Measurements from ENCODE around the gene SPACA9.

The SPACA9 gene

GRCh38 chr9:132878695-132879456, at the start of gene SPACA9:
Gene SPACA9, plus strand, starts transcription at chr9:132878898. Its CDS starts 5,050 bp downstream, at chr9:132883948.
- Histone ChIP-seq H3K36me3 (ENCODE audit: control insufficient read depth, insufficient read depth, low read length) (no peaks in the 10 kb centered on the region), H3K9me3 (ENCODE audit: control insufficient read depth, insufficient read depth, low read length) (no peaks in the 10 kb centered on the region), H3K27ac (ENCODE audit: low read depth, low read length) (peak within 1 kb of the TSS; percentile 18), H3K4me1 (ENCODE audit: control insufficient read depth, insufficient read depth, low read length) (no peaks in the 10 kb centered on the region), H3K4me3 (ENCODE audit: low read depth, low read length) (peak within 1 kb of the TSS; percentile 82), H3K27me3 (ENCODE audit: control insufficient read depth, insufficient read depth, low read length) (peaks cover 25% of the 10 kb centered on the region), H3K9ac (ENCODE audit: low read depth, low read length) (peak within 1 kb of the TSS; percentile 22; the same call in 1 of the 2 replicates)

- H3K27me3 ChIP-seq (ENCODE audit: control insufficient read depth, insufficient read depth, low read length), result no peaks in the 10 kb centered on the region
- no peak overlapping the region for H3K4me3 ChIP-seq (ENCODE audit: low read depth, low read length)
- no peaks in the 10 kb centered on the region for H3K4me1 ChIP-seq (ENCODE audit: control insufficient read depth, insufficient read depth, low read length)
- H3K9ac ChIP-seq (ENCODE audit: low read depth, low read length), result no peak overlapping the region
- no peaks in the 10 kb centered on the region for H3K9me3 ChIP-seq (ENCODE audit: control insufficient read depth, insufficient read depth, low read length)
- H3K36me3 ChIP-seq (ENCODE audit: control insufficient read depth, insufficient read depth, low read length), result no peaks in the 10 kb centered on the region
- H3K27ac ChIP-seq (ENCODE audit: low read depth, low read length), result no peak overlapping the region
Measured at GRCh38 chr9:132832171-132832881, 46.4 kb upstream of the SPACA9 start.

- Histone ChIP-seq H3K36me3 (ENCODE audit: control insufficient read depth, insufficient read depth, low read length) (no peaks in the 10 kb centered on the region), H3K9me3 (ENCODE audit: control insufficient read depth, insufficient read depth, low read length) (no peaks in the 10 kb centered on the region), H3K27me3 (ENCODE audit: control insufficient read depth, insufficient read depth, low read length) (no peaks in the 10 kb centered on the region), H3K9ac (ENCODE audit: low read depth, low read length) (no peak overlapping the region), H3K4me1 (ENCODE audit: control insufficient read depth, insufficient read depth, low read length) (no peaks in the 10 kb centered on the region), H3K27ac (ENCODE audit: low read depth, low read length) (no peak overlapping the region), H3K4me3 (ENCODE audit: low read depth, low read length) (no peak overlapping the region)
Measured at GRCh38 chr9:132833550-132834121, 45.1 kb upstream of the SPACA9 start.

- no peak overlapping the region for H3K9ac ChIP-seq (ENCODE audit: low read depth, low read length)
- no peaks in the 10 kb centered on the region for H3K9me3 ChIP-seq (ENCODE audit: control insufficient read depth, insufficient read depth, low read length)
- no peaks in the 10 kb centered on the region for H3K27me3 ChIP-seq (ENCODE audit: control insufficient read depth, insufficient read depth, low read length)
Measured at GRCh38 chr9:132834343-132834742, 44.4 kb upstream of the SPACA9 start.

GRCh38 chr9:132837501-132838286, 41.0 kb upstream of the SPACA9 start:
- no peaks in the 10 kb centered on the region for H3K4me1 ChIP-seq (ENCODE audit: control insufficient read depth, insufficient read depth, low read length)
- no peaks in the 10 kb centered on the region for H3K27me3 ChIP-seq (ENCODE audit: control insufficient read depth, insufficient read depth, low read length)
- no peaks in the 10 kb centered on the region for H3K9me3 ChIP-seq (ENCODE audit: control insufficient read depth, insufficient read depth, low read length)
- no peak overlapping the region for H3K9ac ChIP-seq (ENCODE audit: low read depth, low read length)
- no peak overlapping the region for H3K4me3 ChIP-seq (ENCODE audit: low read depth, low read length)
- no peak overlapping the region for H3K27ac ChIP-seq (ENCODE audit: low read depth, low read length)
- no peaks in the 10 kb centered on the region for H3K36me3 ChIP-seq (ENCODE audit: control insufficient read depth, insufficient read depth, low read length)

More at GRCh38 chr9:132834343-132834742, 44.4 kb upstream of the SPACA9 start:
- no peak overlapping the region for H3K4me3 ChIP-seq (ENCODE audit: low read depth, low read length)
- H3K27ac ChIP-seq (ENCODE audit: low read depth, low read length), result no peak overlapping the region
- no peaks in the 10 kb centered on the region for H3K4me1 ChIP-seq (ENCODE audit: control insufficient read depth, insufficient read depth, low read length)
- no peaks in the 10 kb centered on the region for H3K36me3 ChIP-seq (ENCODE audit: control insufficient read depth, insufficient read depth, low read length)

GRCh38 chr9:132838291-132838690, 40.4 kb upstream of the SPACA9 start:
- Histone ChIP-seq H3K27ac (ENCODE audit: low read depth, low read length) (no peak overlapping the region), H3K9me3 (ENCODE audit: control insufficient read depth, insufficient read depth, low read length) (no peaks in the 10 kb centered on the region), H3K4me1 (ENCODE audit: control insufficient read depth, insufficient read depth, low read length) (no peaks in the 10 kb centered on the region), H3K9ac (ENCODE audit: low read depth, low read length) (no peak overlapping the region), H3K27me3 (ENCODE audit: control insufficient read depth, insufficient read depth, low read length) (no peaks in the 10 kb centered on the region), H3K4me3 (ENCODE audit: low read depth, low read length) (no peak overlapping the region), H3K36me3 (ENCODE audit: control insufficient read depth, insufficient read depth, low read length) (no peaks in the 10 kb centered on the region)

- Histone ChIP-seq H3K4me1 (ENCODE audit: control insufficient read depth, insufficient read depth, low read length) (no peaks in the 10 kb centered on the region), H3K4me3 (ENCODE audit: low read depth, low read length) (no peak overlapping the region), H3K9me3 (ENCODE audit: control insufficient read depth, insufficient read depth, low read length) (no peaks in the 10 kb centered on the region), H3K36me3 (ENCODE audit: control insufficient read depth, insufficient read depth, low read length) (no peaks in the 10 kb centered on the region), H3K27ac (ENCODE audit: low read depth, low read length) (no peak overlapping the region), H3K9ac (ENCODE audit: low read depth, low read length) (no peak overlapping the region), H3K27me3 (ENCODE audit: control insufficient read depth, insufficient read depth, low read length) (no peaks in the 10 kb centered on the region)
Measured at GRCh38 chr9:132840980-132841379, 37.7 kb upstream of the SPACA9 start.

- Histone ChIP-seq H3K27me3 (ENCODE audit: control insufficient read depth, insufficient read depth, low read length) (no peaks in the 10 kb centered on the region), H3K36me3 (ENCODE audit: control insufficient read depth, insufficient read depth, low read length) (no peaks in the 10 kb centered on the region), H3K4me3 (ENCODE audit: low read depth, low read length) (no peak overlapping the region), H3K27ac (ENCODE audit: low read depth, low read length) (no peak overlapping the region), H3K9ac (ENCODE audit: low read depth, low read length) (no peak overlapping the region), H3K4me1 (ENCODE audit: control insufficient read depth, insufficient read depth, low read length) (no peaks in the 10 kb centered on the region), H3K9me3 (ENCODE audit: control insufficient read depth, insufficient read depth, low read length) (no peaks in the 10 kb centered on the region)
Measured at GRCh38 chr9:132842124-132843044, 36.3 kb upstream of the SPACA9 start.

- H3K9me3 ChIP-seq (ENCODE audit: control insufficient read depth, insufficient read depth, low read length), result no peaks in the 10 kb centered on the region
- no peaks in the 10 kb centered on the region for H3K36me3 ChIP-seq (ENCODE audit: control insufficient read depth, insufficient read depth, low read length)
- H3K4me1 ChIP-seq (ENCODE audit: control insufficient read depth, insufficient read depth, low read length), result peaks cover 5% of the 10 kb centered on the region
- no peak overlapping the region for H3K9ac ChIP-seq (ENCODE audit: low read depth, low read length)
- no peak overlapping the region for H3K27ac ChIP-seq (ENCODE audit: low read depth, low read length)
- no peaks in the 10 kb centered on the region for H3K27me3 ChIP-seq (ENCODE audit: control insufficient read depth, insufficient read depth, low read length)
- H3K4me3 ChIP-seq (ENCODE audit: low read depth, low read length), result no peak overlapping the region
Measured at GRCh38 chr9:132846109-132846917, 32.4 kb upstream of the SPACA9 start.
